ENCODE results near the gene PLA2G4A. TPM values are rescaled to one million over a fixed set of nuclear protein-coding genes. Genes with fewer than 3 reads are reported as not detected.

PLA2G4A gene
- total RNA-seq, 2 experiments from 2014 or later: not detected

- Mint-ChIP-seq H3K27me3 (ENCODE audit: low read depth) (no peaks in the 10 kb centered on the region), H3K27ac (no peak overlapping the region), H3K4me3 (no peak overlapping the region), H3K9me3 (ENCODE audit: insufficient read depth) (no peaks in the 10 kb centered on the region), H3K4me1 (ENCODE audit: low read depth) (no peaks in the 10 kb centered on the region), H3K36me3 (ENCODE audit: low read depth) (no peaks in the 10 kb centered on the region)
- no peak for DNase-seq
- ChIA-PET CTCF (no interaction called here), POLR2A (no interaction called here)
- ATAC-seq: no peak
Measured at GRCh38 chr1:186945146-186945545, 116.4 kb downstream of the PLA2G4A start.

GRCh38 chr1:186948535-186948934, 119.8 kb downstream of the PLA2G4A start:
- Mint-ChIP-seq H3K27me3 (ENCODE audit: low read depth) (no peaks in the 10 kb centered on the region), H3K36me3 (ENCODE audit: low read depth) (no peaks in the 10 kb centered on the region), H3K4me1 (ENCODE audit: low read depth) (no peaks in the 10 kb centered on the region), H3K9me3 (ENCODE audit: insufficient read depth) (no peaks in the 10 kb centered on the region), H3K4me3 (no peak overlapping the region), H3K27ac (no peak overlapping the region)
- POLR2A ChIA-PET: no interaction called here
- no peak for DNase-seq
- no peak for ATAC-seq
- CTCF ChIA-PET: no interaction called here

GRCh38 chr1:186949173-186949572, 120.4 kb downstream of the PLA2G4A start:
- DNase-seq: no peak
- Mint-ChIP-seq H3K27me3 (ENCODE audit: low read depth) (no peaks in the 10 kb centered on the region), H3K4me3 (no peak overlapping the region), H3K4me1 (ENCODE audit: low read depth) (no peaks in the 10 kb centered on the region), H3K27ac (no peak overlapping the region), H3K9me3 (ENCODE audit: insufficient read depth) (no peaks in the 10 kb centered on the region), H3K36me3 (ENCODE audit: low read depth) (no peaks in the 10 kb centered on the region)
- ChIA-PET POLR2A (no interaction called here), CTCF (no interaction called here)
- ATAC-seq: no peak

GRCh38 chr1:186950547-186950946, 121.8 kb downstream of the PLA2G4A start:
- Mint-ChIP-seq H3K36me3 (ENCODE audit: low read depth) (no peaks in the 10 kb centered on the region), H3K4me3 (no peak overlapping the region), H3K4me1 (ENCODE audit: low read depth) (no peaks in the 10 kb centered on the region), H3K9me3 (ENCODE audit: insufficient read depth) (no peaks in the 10 kb centered on the region), H3K27ac (no peak overlapping the region), H3K27me3 (ENCODE audit: low read depth) (no peaks in the 10 kb centered on the region)
- DNase-seq (no peak), ATAC-seq (no peak)
- POLR2A ChIA-PET: no interaction called here
- CTCF ChIA-PET: no interaction called here

GRCh38 chr1:186953876-186954275, 125.1 kb downstream of the PLA2G4A start:
- Mint-ChIP-seq H3K36me3 (ENCODE audit: low read depth) (no peaks in the 10 kb centered on the region), H3K27me3 (ENCODE audit: low read depth) (no peaks in the 10 kb centered on the region), H3K4me1 (ENCODE audit: low read depth) (no peaks in the 10 kb centered on the region), H3K9me3 (ENCODE audit: insufficient read depth) (no peaks in the 10 kb centered on the region), H3K4me3 (no peak overlapping the region), H3K27ac (no peak overlapping the region)
- ATAC-seq (no peak), DNase-seq (no peak)
- ChIA-PET CTCF (no interaction called here), POLR2A (no interaction called here)

GRCh38 chr1:186957314-186957713, 128.6 kb downstream of the PLA2G4A start:
- CTCF ChIA-PET: no interaction called here
- DNase-seq: no peak
- no peak for ATAC-seq
- Mint-ChIP-seq H3K4me1 (ENCODE audit: low read depth) (no peaks in the 10 kb centered on the region), H3K36me3 (ENCODE audit: low read depth) (no peaks in the 10 kb centered on the region), H3K27me3 (ENCODE audit: low read depth) (no peaks in the 10 kb centered on the region), H3K9me3 (ENCODE audit: insufficient read depth) (no peaks in the 10 kb centered on the region), H3K4me3 (no peak overlapping the region), H3K27ac (no peak overlapping the region)
- POLR2A ChIA-PET: no interaction called here

- Mint-ChIP-seq H3K4me3 (no peak overlapping the region), H3K36me3 (ENCODE audit: low read depth) (no peaks in the 10 kb centered on the region), H3K9me3 (ENCODE audit: insufficient read depth) (no peaks in the 10 kb centered on the region), H3K27me3 (ENCODE audit: low read depth) (no peaks in the 10 kb centered on the region), H3K4me1 (ENCODE audit: low read depth) (no peaks in the 10 kb centered on the region), H3K27ac (no peak overlapping the region)
- ChIA-PET CTCF (no interaction called here), POLR2A (no interaction called here)
- DNase-seq (no peak), ATAC-seq (no peak)
Measured at GRCh38 chr1:186958520-186958919, 129.8 kb downstream of the PLA2G4A start.

GRCh38 chr1:186960861-186961260, 132.1 kb downstream of the PLA2G4A start:
- Mint-ChIP-seq H3K4me1 (ENCODE audit: low read depth) (no peaks in the 10 kb centered on the region), H3K9me3 (ENCODE audit: insufficient read depth) (no peaks in the 10 kb centered on the region), H3K4me3 (no peak overlapping the region), H3K27ac (no peak overlapping the region), H3K36me3 (ENCODE audit: low read depth) (no peaks in the 10 kb centered on the region), H3K27me3 (ENCODE audit: low read depth) (no peaks in the 10 kb centered on the region)
- ChIA-PET POLR2A (no interaction called here), CTCF (no interaction called here)
- no peak for DNase-seq
- no peak for ATAC-seq

GRCh38 chr1:186965847-186966246, 137.1 kb downstream of the PLA2G4A start:
- Mint-ChIP-seq H3K9me3 (ENCODE audit: insufficient read depth) (no peaks in the 10 kb centered on the region), H3K36me3 (ENCODE audit: low read depth) (no peaks in the 10 kb centered on the region), H3K27me3 (ENCODE audit: low read depth) (no peaks in the 10 kb centered on the region), H3K27ac (no peak overlapping the region), H3K4me3 (no peak overlapping the region), H3K4me1 (ENCODE audit: low read depth) (no peaks in the 10 kb centered on the region)
- DNase-seq (no peak), ATAC-seq (no peak)
- ChIA-PET CTCF (no interaction called here), POLR2A (no interaction called here)

- DNase-seq: no peak
- no peak overlapping the region for H3K4me3 Mint-ChIP-seq
- no peaks in the 10 kb centered on the region for H3K27me3 Mint-ChIP-seq (ENCODE audit: low read depth)
- H3K4me1 Mint-ChIP-seq (ENCODE audit: low read depth): no peaks in the 10 kb centered on the region
- no peaks in the 10 kb centered on the region for H3K36me3 Mint-ChIP-seq (ENCODE audit: low read depth)
- H3K27ac Mint-ChIP-seq: no peak overlapping the region
- ChIA-PET POLR2A (no interaction called here), CTCF (no interaction called here)
- ATAC-seq: no peak
- no peaks in the 10 kb centered on the region for H3K9me3 Mint-ChIP-seq (ENCODE audit: insufficient read depth)
Measured at GRCh38 chr1:186966456-186966855, 137.7 kb downstream of the PLA2G4A start.

GRCh38 chr1:186967656-186968394, 139.1 kb downstream of the PLA2G4A start:
- H3K27ac Mint-ChIP-seq: no peak overlapping the region
- no peaks in the 10 kb centered on the region for H3K9me3 Mint-ChIP-seq (ENCODE audit: insufficient read depth)
- H3K36me3 Mint-ChIP-seq (ENCODE audit: low read depth): no peaks in the 10 kb centered on the region
- H3K4me1 Mint-ChIP-seq (ENCODE audit: low read depth): no peaks in the 10 kb centered on the region
- ATAC-seq: no peak
- H3K4me3 Mint-ChIP-seq: no peak overlapping the region
- POLR2A ChIA-PET: no interaction called here
- CTCF ChIA-PET: no interaction called here
- DNase-seq: no peak
- no peaks in the 10 kb centered on the region for H3K27me3 Mint-ChIP-seq (ENCODE audit: low read depth)

GRCh38 chr1:186974774-186975181, 146.0 kb downstream of the PLA2G4A start:
- ATAC-seq (no peak), DNase-seq (no peak)
- H3K4me1 Mint-ChIP-seq (ENCODE audit: low read depth): no peaks in the 10 kb centered on the region
- no peaks in the 10 kb centered on the region for H3K27me3 Mint-ChIP-seq (ENCODE audit: low read depth)
- POLR2A ChIA-PET: no interaction called here
- no peak overlapping the region for H3K27ac Mint-ChIP-seq
- CTCF ChIA-PET: no interaction called here
- H3K4me3 Mint-ChIP-seq: no peak overlapping the region
- H3K9me3 Mint-ChIP-seq (ENCODE audit: insufficient read depth): no peaks in the 10 kb centered on the region
- H3K36me3 Mint-ChIP-seq (ENCODE audit: low read depth): no peaks in the 10 kb centered on the region

- ATAC-seq (no peak), DNase-seq (no peak)
- CTCF ChIA-PET: no interaction called here
- POLR2A ChIA-PET: no interaction called here
- Mint-ChIP-seq H3K4me3 (no peak overlapping the region), H3K4me1 (ENCODE audit: low read depth) (no peaks in the 10 kb centered on the region), H3K36me3 (ENCODE audit: low read depth) (no peaks in the 10 kb centered on the region), H3K27me3 (ENCODE audit: low read depth) (no peaks in the 10 kb centered on the region), H3K27ac (no peak overlapping the region), H3K9me3 (ENCODE audit: insufficient read depth) (no peaks in the 10 kb centered on the region)
Measured at GRCh38 chr1:186975220-186975619, 146.5 kb downstream of the PLA2G4A start.

Data from activated CD8-positive, alpha-beta T cell treated with anti-CD3 and anti-CD28 coated beads, Interleukin-2, amount 10 ng/mL, durations not matched to agents 7 days and 5 days (primary cell).